CD4-positive, alpha-beta T cell treated with Interleukin-15 for 1 hour (primary cell): ENCODE data around the gene TRPM3.

Source experiments
- DNase-seq: peaks from one replicate; pipeline ENCODE4 v3.0.0-alpha.2; 2020

TRPM3 gene

GRCh38 chr9:70883056-70883455 lies 238.4 kb downstream of the TRPM3 start:
- DNase-seq: no peak

DNA sequence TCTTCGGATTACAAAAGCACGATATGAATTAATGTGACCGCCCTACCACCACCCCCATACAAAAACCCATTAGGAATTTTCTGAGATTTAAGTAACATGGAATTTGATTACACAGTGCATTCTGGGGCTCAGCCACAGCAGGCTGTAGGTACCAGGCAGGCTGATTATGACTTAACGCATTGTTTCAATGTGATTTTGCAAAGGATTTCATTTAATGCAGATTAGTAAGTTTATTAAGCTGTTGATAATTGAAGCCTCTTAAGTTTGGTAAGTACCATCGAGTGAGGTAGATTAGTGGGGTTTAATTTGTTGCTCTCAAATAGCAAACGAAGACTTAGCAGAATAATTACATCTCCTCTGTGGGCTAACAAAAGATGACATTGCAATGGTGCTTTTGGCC lies 240.1 kb downstream of the TRPM3 start:
- DNase-seq: no peak

DNA sequence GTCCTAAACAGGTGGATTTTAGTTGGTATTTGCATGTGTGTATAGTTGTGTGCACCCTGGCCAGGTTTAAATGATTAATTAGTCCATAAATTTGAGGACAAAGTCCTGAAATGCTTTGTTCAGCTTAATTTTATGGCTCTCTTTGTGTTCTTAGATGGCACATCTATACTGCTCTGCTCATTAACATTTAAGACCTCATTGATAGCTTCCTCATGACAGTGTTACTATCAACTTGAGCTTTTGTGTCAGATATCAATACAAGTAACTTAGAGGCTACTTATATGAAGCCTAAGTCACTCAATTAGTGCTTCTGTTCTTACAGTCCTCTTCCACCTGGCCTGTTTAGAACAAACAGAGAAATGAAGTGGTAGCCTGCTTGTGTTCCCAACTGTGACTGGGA lies 240.9 kb downstream of the TRPM3 start:
- no peak for DNase-seq

- DNase-seq: no peak
These were observed 242.8 kb downstream of the TRPM3 start for GRCh38 chr9:70878576-70878975.

- no peak for DNase-seq
These were observed 247.0 kb downstream of the TRPM3 start for GRCh38 chr9:70874451-70874850.

DNA sequence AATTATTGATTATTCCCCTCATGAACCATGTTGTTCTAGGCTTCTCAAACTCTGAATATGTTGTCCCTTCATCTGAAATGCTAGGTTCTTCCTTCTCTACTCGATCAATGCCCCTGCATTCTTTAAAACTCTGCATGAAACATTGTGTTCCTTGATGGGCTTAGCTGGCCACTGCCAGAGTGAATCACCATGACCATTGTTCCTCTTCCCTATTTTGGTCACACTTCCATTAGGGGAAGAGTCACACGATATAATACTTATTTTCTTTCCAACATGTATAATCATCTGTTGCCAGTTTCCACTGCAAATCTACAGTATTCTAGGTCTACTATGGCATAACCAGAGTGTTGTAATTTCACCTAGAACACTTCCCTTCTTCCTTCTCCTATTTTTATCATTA lies 247.9 kb downstream of the TRPM3 start:
- DNase-seq: no peak

GRCh38 chr9:70868661-70869652 lies 252.5 kb downstream of the TRPM3 start:
- no peak for DNase-seq

DNA sequence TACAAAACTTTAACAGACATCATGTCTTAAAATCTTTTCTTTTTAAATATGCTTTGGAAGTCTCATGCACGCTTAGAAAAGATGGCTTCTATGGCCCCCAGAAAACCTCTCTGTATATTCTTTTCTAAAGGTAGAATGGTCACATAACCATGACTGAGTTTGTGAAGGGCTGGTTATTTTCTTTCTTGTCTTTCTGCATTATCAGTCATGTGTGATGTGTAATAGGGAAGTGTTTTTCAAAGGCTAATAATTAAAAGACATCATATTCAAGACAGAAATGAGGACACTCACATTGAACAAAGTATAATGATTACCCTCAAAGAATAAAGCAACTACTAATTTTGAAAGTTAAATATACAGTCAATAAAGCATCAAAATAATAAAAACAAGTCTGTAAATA lies 253.4 kb downstream of the TRPM3 start:
- DNase-seq: no peak

GRCh38 chr9:70865471-70865870 lies 255.9 kb downstream of the TRPM3 start:
- no peak for DNase-seq

- DNase-seq: no peak
These were observed 259.6 kb downstream of the TRPM3 start for GRCh38 chr9:70861797-70862196.

DNA sequence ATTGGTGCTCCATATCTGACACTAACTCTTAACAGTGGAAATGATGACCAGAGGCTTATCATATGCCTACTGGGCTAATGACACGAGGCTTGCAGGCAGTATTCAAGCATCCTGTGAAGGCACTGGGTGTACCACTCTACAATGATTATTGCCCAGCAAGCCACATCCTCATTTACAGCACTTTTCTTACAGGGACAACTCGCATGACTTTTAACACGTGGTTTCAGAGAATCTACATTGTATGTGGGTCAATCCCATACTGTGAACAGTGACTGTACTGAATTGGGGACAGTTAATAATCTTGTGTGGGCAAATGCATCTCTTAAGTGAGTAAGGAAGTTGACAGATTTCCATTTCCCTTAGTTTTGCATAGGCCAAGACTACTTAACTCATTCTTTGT lies 260.0 kb downstream of the TRPM3 start:
- DNase-seq: no peak

GRCh38 chr9:70859694-70860093 lies 261.7 kb downstream of the TRPM3 start:
- DNase-seq: no peak

DNA sequence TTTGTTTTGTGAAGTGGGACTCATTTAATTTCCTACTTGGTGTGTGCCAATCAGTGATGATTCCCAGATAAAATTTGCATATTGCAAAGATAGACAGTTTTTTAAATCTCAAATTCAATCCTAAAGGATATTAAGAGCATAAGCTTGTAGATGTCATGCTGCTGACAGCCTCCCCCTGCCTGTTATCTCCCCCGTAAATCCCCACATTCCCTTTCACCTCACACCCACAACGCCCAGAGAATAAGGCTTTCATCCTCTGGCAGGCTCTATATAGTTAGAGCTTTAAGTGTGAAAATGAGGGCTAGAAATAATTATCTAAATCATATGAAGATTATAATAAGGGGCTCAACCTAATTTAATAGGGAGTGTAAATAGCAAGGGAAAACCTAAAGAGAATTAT lies 265.0 kb downstream of the TRPM3 start:
- DNase-seq: no peak

- DNase-seq: no peak
These were observed 268.6 kb downstream of the TRPM3 start for GRCh38 chr9:70852711-70853240.

- no peak for DNase-seq
These were observed 281.2 kb downstream of the TRPM3 start for GRCh38 chr9:70840266-70840665.

DNA sequence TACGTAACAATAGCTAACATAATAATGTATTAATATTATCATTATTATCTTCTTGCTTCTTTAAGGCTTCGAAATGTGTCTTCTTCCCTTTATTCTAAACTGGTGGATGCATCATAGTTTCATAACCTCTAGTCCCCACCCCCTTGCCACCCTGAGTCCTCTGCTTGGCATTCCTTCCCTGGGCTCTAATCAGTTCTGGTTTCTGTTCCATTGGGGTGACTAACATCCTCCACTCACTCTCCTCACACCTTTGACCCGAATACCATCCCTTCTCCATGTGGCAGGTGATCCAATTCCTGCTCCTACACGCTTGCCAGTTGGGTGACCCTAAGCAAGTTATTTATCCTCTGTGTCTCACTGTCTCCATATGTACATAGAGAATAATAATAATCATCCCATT lies 286.1 kb downstream of the TRPM3 start:
- DNase-seq: no peak

DNA sequence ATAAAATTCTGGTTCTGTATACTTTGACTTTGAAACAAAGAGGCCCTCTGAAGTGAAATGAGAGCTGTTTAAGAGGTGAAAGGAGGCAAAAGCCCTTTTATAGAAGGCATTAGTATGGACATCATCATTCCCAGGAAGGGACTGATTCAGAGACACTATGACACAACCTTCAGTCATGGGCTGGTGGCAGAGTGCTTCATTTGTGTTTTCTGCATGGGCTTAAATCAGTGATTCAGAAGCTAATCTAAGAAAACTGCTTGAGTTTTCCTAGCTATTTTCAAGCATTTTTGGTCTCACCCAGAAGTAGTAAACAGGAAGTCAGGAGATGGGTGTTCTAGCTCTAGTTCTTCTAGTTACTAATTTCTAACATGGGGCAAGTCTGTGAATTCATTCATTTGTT lies 288.9 kb downstream of the TRPM3 start:
- no peak for DNase-seq

DNA sequence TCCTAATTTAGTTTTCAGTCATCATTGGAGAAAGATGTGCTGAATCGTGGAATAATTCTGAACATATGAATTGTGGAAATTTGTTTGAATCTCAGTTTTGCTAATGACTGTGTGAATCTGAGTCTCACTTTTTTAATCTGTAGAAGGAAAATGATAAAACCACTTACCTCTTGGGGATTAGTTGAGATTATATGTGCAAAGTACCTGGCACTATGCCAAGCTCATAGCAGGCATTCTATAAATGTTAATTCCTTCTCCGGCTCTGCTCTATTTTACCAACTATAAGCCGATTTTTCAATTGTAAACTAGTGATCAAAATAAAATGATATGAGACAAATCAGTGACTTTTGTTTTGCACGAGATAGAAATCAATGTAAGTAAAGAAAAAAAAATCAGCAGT lies 290.8 kb downstream of the TRPM3 start:
- DNase-seq: no peak

GRCh38 chr9:70829591-70830265 lies 291.7 kb downstream of the TRPM3 start:
- no peak for DNase-seq

DNA sequence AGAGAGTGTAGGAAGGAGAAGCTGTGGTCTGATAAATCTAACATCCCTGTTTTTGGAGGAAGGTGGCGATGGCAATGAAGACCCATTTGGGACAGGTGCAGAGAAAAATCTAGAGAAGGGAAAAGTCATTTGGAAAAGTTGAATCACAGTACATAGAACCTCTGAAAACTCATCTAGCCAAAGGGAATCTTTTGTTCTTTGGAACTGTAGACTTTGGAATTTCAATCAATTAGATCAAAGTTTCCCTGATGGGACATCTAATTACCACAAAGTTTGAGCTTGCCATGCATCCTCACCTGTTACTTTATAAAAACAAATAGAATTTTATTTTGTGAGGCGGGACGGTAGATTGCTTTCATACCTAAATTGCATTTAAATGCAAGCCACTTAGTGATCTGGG lies 294.9 kb downstream of the TRPM3 start:
- DNase-seq: no peak

DNA sequence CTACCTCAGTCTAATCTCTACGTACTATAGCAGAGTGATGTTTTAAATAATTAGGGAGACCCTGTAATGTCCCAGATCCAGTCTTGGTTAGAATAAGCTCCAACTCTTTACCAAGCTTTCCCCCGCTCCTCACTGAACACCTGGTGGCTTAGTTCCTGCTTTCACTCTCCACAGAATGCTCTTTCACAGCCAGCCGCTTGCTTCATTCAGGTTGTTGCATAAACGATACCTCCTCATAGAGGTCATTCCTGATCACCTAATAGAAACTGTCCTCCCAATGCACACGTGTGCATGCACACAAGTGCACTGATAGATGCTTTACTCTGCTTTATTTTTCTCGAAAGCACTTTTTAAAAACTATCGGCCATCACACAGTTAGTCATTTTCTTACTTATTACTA lies 298.1 kb downstream of the TRPM3 start:
- no peak for DNase-seq

- no peak for DNase-seq
These were observed 304.1 kb downstream of the TRPM3 start for GRCh38 chr9:70817311-70817710.

- DNase-seq: no peak
These were observed 304.5 kb downstream of the TRPM3 start for GRCh38 chr9:70816891-70817290.

DNA sequence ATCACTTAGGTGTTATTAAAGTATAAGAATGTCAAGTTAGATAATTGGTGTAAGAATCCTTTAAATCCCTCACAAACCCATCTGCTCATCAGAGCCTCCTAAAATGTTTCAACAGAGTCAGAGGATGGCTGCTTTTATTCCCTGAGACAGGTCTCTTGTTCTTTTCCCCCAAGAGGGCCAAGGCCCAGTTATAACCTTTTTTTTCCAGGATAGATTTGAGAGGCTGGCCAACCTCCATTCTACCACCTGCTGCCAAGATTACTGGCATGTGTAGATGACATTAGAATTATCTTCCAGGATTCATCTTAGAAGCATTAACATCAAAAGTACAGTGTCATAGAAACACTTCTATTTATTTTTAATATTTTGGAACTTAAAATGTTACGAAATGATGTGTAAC lies 305.1 kb downstream of the TRPM3 start:
- DNase-seq: no peak
